Activated B cell treated with CpG ODN at 0.5 μM for 24 hours (primary cell): ENCODE results near the gene CTXND1. TPM values are rescaled to one million over a fixed set of nuclear protein-coding genes. Genes with fewer than 3 reads are reported as not detected.

ENCODE experiments used
- ATAC-seq: fragments of 200-7000 bp; cut with Tn5 transposase; one replicate; pipeline ENCODE4 v1.10.0; 2021; ENCODE audit warnings: low read depth, mild to moderate bottlenecking, moderate library complexity
- CTCF ChIA-PET: fragments of 350-600 bp; sonication (Branson Sonifier 250); formaldehyde crosslinking; loops from one replicate; lab custom pipeline; 2021; ENCODE audit warnings: antibody characterized with exemption; lab: Charles Lee
- POLR2A ChIA-PET: fragments of 350-600 bp; sonication (Branson Sonifier 250); formaldehyde crosslinking; loops from one replicate; lab custom pipeline; 2021; ENCODE audit warnings: antibody characterized with exemption; lab: Charles Lee
- DNase-seq: peaks from one replicate; pipeline ENCODE4 v3.0.0; 2022
- H3K27ac Mint-ChIP-seq: one replicate; pipeline ENCODE4 v1.8.0; 2020; ENCODE audit warnings: mixed read lengths
- H3K27me3 Mint-ChIP-seq: one replicate; pipeline ENCODE4 v1.8.0; 2021; ENCODE audit warnings: mixed read lengths
- H3K36me3 Mint-ChIP-seq: one replicate; pipeline ENCODE4 v1.8.0; 2021; ENCODE audit warnings: low read depth, mixed read lengths
- H3K4me1 Mint-ChIP-seq: one replicate; pipeline ENCODE4 v1.8.0; 2021; ENCODE audit warnings: mixed read lengths
- H3K4me3 Mint-ChIP-seq: one replicate; pipeline ENCODE4 v1.8.0; 2020; ENCODE audit warnings: mild to moderate bottlenecking, mixed read lengths
- H3K9me3 Mint-ChIP-seq: one replicate; pipeline ENCODE4 v1.8.0; 2020; ENCODE audit warnings: mixed read lengths
- intact Hi-C: fragments of 100-400 bp; cut with micrococcal nuclease; formaldehyde crosslinking; loops from one replicate; pipeline ENCODE4 v1.15.1; 2024
- total RNA-seq: library from RNA; stranded (reverse); gene quantifications from 2 replicates; pipeline ENCODE4 v1.2.3, GENCODE V29; 2022
- TF ChIP-seq, protein P1 (sequence below): fragments of 200-600 bp; IDR thresholded peaks from one replicate; pipeline ENCODE4 v1.8.0; 2022; ENCODE audit warnings: antibody characterized with exemption, mild to moderate bottlenecking

CTXND1 gene
- total RNA-seq, 1 donor from 2014 or later: not detected

DNA sequence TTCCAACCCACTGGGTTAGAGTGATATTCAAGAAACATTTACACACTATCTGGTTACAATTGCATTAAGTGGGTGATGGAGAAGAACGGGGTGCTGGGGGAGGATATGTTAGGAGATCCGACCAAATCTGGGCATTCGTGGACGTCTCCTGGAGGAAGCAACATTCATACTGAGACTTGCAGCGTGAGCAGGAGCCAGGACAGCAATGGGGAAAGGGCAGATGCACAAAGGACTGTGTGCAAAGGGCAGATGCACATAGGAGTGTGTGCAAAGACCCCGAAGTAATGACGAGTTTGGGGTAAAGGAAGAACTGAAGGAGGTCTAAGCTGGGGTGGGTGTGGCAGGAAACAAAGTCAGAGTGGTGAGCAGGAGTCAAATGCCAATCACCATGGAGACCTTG lies 16.1 kb upstream of the CTXND1 start:
- TF ChIP-seq, protein P1, sequence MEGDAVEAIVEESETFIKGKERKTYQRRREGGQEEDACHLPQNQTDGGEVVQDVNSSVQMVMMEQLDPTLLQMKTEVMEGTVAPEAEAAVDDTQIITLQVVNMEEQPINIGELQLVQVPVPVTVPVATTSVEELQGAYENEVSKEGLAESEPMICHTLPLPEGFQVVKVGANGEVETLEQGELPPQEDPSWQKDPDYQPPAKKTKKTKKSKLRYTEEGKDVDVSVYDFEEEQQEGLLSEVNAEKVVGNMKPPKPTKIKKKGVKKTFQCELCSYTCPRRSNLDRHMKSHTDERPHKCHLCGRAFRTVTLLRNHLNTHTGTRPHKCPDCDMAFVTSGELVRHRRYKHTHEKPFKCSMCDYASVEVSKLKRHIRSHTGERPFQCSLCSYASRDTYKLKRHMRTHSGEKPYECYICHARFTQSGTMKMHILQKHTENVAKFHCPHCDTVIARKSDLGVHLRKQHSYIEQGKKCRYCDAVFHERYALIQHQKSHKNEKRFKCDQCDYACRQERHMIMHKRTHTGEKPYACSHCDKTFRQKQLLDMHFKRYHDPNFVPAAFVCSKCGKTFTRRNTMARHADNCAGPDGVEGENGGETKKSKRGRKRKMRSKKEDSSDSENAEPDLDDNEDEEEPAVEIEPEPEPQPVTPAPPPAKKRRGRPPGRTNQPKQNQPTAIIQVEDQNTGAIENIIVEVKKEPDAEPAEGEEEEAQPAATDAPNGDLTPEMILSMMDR: no peak
- CTCF ChIA-PET: no interaction called here
- Mint-ChIP-seq H3K36me3 (no peaks in the 10 kb centered on the region), H3K9me3 (no peaks in the 10 kb centered on the region), H3K27me3 (peaks cover 36% of the 10 kb centered on the region), H3K4me3 (no peak overlapping the region), H3K27ac (no peak overlapping the region), H3K4me1 (no peaks in the 10 kb centered on the region)
- POLR2A ChIA-PET: no interaction called here
- intact Hi-C loops: no loop called here
- DNase-seq: no peak
- no peak for ATAC-seq

DNA sequence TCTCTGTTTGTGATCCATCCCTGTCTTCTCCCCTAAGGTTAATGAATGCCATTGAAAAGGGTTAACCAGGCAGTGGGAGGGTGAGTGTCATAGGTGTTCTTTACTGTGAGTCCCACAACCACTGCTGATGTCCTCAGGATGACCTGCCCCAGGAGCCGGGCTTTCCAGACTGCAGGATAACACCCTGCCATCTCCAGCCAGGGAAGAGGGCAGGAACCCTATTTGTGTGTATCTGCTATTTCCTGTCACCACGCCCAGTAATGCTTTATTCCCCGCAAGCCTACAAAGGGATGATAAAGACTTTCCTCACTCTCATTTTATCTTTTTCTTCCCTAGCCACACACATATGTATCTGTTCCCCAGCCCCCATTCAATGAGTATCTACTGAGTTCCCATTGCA lies 15.6 kb upstream of the CTXND1 start:
- intact Hi-C loops: no loop called here
- ATAC-seq: no peak
- Mint-ChIP-seq H3K4me3 (no peak overlapping the region), H3K4me1 (no peaks in the 10 kb centered on the region), H3K27ac (no peak overlapping the region), H3K27me3 (peaks cover 32% of the 10 kb centered on the region), H3K36me3 (no peaks in the 10 kb centered on the region), H3K9me3 (no peaks in the 10 kb centered on the region)
- TF ChIP-seq, protein P1: no peak
- ChIA-PET CTCF (no interaction called here), POLR2A (no interaction called here)
- DNase-seq: no peak

DNA sequence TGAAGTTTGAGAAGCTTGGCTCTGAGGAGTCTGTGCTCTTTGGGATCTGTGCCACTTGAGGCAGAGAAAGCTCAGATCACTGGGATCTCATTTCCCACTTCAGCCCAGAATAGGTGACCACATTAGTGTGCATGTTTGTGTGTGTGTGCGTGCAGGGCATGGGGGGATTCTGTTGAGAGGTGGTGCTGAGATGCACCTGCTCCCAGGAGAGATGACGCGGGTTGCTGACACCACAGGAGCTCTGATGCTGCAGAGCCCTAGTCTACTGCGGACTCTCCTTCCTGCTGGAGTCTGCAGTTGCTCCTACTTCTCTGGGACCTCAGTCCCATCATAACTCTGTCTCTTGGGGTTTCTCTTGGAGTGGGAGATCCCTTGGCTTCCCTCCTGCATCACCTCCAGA lies 14.7 kb upstream of the CTXND1 start:
- peaks cover 37% of the 10 kb centered on the region for H3K27me3 Mint-ChIP-seq
- H3K4me1 Mint-ChIP-seq: no peaks in the 10 kb centered on the region
- TF ChIP-seq, protein P1: no peak
- POLR2A ChIA-PET: no interaction called here
- CTCF ChIA-PET: no interaction called here
- no peaks in the 10 kb centered on the region for H3K9me3 Mint-ChIP-seq
- no peaks in the 10 kb centered on the region for H3K36me3 Mint-ChIP-seq
- H3K4me3 Mint-ChIP-seq: no peak overlapping the region
- ATAC-seq (no peak), DNase-seq (no peak)
- H3K27ac Mint-ChIP-seq: no peak overlapping the region
- intact Hi-C loops: no loop called here

DNA sequence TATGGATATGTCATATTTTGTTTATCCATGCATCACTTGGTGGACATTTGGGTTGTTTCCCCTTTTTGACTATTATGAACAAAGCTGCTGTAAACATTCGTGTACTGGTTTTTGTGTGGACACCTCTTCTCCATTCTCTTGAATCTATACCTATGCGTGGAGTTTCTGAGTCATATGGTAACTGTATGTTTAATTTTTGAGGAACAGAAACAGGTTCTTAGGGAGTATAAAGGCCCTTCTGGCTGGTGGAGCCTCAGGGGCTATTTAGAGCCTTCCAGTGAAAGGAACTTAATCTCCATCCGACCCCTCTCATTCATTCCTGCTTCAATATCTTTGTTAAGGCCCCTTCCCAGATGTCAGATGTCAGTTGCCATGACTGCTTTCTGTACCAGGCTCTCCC lies 14.1 kb upstream of the CTXND1 start:
- Mint-ChIP-seq H3K4me1 (no peaks in the 10 kb centered on the region), H3K27ac (no peak overlapping the region), H3K27me3 (peaks cover 36% of the 10 kb centered on the region), H3K9me3 (no peaks in the 10 kb centered on the region), H3K36me3 (no peaks in the 10 kb centered on the region), H3K4me3 (no peak overlapping the region)
- CTCF ChIA-PET: no interaction called here
- DNase-seq (no peak), ATAC-seq (no peak)
- TF ChIP-seq, protein P1: no peak
- intact Hi-C loops: no loop called here
- POLR2A ChIA-PET: no interaction called here

DNA sequence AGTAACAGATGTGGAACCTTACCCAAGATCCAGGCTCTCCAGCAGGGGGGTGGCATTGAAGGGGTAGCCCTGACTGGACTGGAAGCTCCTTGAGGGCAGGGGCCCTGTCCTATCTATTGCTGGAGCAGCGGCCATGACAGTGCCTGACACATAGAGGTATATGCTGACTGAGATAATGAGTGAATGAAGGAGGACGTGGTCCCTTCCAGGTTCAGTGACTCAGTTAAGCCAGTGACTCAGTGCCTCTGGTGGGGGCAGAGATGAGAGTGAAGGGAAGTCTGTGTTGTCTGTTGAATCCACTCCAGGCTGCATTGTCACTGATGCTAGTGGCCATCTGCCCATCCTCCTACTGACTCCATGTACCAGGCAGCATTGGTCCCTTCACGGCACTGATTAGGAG lies 13.0 kb upstream of the CTXND1 start:
- ChIA-PET CTCF (no interaction called here), POLR2A (no interaction called here)
- ATAC-seq: no peak
- TF ChIP-seq, protein P1: no peak
- Mint-ChIP-seq H3K4me3 (no peak overlapping the region), H3K27ac (no peak overlapping the region), H3K9me3 (no peaks in the 10 kb centered on the region), H3K4me1 (no peaks in the 10 kb centered on the region), H3K36me3 (no peaks in the 10 kb centered on the region), H3K27me3 (peaks cover 37% of the 10 kb centered on the region)
- intact Hi-C loops: no loop called here
- no peak for DNase-seq
